Smooth muscle cell of the coronary artery (primary cell): ENCODE results near the gene ARHGAP30. TPM values are rescaled to one million over a fixed set of nuclear protein-coding genes. Genes with fewer than 3 reads are reported as not detected.

Experiments
- total RNA-seq: library from RNA; depleted of rRNA; stranded (reverse); fragments of >200 nt; gene quantifications from 2 replicates; pipeline ENCODE4 v1.2.3, GENCODE V29; 2014; ENCODE audit warnings: low replicate concordance

The ARHGAP30 gene, protein sequence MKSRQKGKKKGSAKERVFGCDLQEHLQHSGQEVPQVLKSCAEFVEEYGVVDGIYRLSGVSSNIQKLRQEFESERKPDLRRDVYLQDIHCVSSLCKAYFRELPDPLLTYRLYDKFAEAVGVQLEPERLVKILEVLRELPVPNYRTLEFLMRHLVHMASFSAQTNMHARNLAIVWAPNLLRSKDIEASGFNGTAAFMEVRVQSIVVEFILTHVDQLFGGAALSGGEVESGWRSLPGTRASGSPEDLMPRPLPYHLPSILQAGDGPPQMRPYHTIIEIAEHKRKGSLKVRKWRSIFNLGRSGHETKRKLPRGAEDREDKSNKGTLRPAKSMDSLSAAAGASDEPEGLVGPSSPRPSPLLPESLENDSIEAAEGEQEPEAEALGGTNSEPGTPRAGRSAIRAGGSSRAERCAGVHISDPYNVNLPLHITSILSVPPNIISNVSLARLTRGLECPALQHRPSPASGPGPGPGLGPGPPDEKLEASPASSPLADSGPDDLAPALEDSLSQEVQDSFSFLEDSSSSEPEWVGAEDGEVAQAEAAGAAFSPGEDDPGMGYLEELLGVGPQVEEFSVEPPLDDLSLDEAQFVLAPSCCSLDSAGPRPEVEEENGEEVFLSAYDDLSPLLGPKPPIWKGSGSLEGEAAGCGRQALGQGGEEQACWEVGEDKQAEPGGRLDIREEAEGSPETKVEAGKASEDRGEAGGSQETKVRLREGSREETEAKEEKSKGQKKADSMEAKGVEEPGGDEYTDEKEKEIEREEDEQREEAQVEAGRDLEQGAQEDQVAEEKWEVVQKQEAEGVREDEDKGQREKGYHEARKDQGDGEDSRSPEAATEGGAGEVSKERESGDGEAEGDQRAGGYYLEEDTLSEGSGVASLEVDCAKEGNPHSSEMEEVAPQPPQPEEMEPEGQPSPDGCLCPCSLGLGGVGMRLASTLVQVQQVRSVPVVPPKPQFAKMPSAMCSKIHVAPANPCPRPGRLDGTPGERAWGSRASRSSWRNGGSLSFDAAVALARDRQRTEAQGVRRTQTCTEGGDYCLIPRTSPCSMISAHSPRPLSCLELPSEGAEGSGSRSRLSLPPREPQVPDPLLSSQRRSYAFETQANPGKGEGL
- total RNA-seq: under 0.01 TPM in 1 of 2 replicates, not detected in the other

DNA sequence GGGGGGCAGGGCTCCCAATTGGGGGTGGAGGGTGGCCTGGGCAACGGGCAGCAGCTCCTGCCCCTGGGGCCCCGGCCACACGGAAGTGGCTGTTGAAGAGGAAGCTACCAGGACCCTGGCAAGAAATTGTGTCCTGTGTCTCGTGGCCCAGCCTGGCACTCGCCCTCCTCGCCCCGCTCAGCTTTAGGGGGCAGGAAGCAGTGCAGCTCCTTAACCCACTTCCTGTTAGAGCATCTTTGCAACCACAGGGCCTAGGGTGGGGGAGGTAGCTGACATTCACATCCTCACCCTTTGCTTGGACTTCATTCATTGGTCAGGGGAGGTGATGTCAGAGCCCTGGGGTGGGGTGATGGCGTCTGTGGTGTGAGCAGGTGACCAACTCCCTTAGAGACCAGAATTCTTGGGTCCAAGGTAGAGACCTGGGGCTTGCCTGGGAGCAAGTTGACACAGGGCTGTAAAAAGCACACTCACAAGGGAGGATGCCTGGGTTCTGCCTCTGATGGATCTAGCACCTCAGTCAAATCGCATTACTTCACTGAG lies at the start of gene ARHGAP30:
TSS of gene ARHGAP30 (minus strand) at position 161 of the 540 bp plus-strand sequence. CDS start 267 bp downstream, outside the sequence.

DNA sequence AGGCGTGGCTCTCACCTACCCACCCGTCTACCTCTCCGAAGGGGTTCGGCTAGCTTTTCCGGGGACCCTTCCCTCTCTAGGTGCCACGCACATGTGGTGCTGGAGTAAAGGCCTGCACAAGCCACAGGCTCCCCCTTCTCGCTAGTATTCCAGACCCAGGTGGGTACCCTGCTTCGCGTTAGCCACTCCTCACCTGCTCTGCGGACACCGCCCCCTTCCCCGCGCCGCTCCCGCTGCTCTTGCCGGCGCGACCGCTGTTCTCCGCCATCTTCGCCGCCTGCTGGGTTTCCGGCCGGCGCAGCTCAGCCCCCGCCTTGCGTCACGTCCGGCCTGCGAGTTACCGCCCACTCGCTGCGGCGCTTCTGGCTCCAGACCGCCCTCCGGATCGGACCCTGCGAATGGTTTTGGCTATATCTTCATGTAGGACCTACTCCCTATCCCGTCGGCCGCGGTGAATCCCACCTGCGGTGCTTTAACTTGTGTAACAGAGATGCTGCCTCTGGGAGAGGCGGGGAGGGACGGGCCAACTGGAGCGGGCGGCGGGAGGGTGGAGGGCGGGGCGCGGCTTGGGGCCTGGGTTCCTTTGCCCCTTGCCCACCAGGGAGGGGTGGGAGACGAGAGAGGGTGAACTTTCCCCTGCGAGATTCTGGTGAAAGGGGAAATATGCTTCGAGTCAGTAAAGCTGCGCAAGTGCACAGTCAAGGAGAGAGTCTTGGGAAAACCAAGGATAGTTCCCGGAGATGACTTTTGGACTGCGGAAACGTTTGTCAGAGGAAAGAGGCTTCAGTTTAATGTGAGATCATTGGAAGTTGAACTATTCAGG lies 48.3 kb upstream of the ARHGAP30 start, which contains the start of the genes NIT1 and PFDN2:
TSS of gene NIT1 (plus strand) at position 347 of the 823 bp plus-strand sequence. CDS start at position 419, 72 bp downstream.
TSS of gene PFDN2 (minus strand) at position 279 of the 823 bp plus-strand sequence. CDS start at position 268, 11 bp downstream.

DNA sequence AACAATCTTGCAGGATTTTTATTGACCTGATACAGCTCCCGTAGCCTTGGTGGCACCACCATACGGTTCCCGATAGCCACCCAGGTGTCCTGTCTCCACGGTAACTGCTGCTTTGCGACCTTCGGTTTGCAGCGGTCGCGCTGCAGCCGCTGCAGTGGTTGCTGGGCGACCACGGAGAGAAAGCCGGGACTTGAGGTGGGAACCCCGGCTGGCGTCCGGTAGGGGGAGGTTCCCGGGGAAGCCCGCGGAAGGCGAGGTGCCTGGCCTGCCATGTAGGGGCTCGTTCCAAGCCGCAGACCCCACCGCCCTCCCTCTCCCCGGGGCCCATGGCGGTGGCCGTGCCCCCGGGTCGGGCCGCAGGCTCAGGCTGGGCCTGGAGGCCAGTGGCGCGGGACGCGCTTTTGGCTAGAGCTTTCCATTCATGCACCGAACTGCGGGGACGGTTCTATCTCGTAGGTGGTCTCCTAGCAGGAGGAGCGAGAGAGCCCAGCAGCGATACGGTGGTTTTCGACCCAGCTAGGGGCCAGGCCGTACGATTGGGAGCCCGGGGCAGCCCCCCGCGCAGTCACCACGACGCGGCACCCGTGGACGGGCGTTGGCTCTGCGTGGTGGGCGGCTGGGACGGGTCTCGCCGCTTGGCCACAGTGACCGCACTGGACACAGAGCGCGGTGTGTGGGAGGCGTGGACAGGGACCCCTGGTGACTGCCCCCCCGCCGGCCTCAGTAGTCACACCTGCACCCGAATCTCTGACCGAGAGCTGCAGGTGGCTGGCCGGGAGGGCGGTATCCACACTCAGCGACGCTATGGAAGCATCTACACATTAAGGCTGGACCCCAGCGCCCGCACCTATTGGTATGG lies 28.7 kb upstream of the ARHGAP30 start, which contains the start of gene KLHDC9:
TSS of gene KLHDC9 (plus strand) at position 152 of the 859 bp plus-strand sequence. CDS start at position 327, 175 bp downstream.

DNA sequence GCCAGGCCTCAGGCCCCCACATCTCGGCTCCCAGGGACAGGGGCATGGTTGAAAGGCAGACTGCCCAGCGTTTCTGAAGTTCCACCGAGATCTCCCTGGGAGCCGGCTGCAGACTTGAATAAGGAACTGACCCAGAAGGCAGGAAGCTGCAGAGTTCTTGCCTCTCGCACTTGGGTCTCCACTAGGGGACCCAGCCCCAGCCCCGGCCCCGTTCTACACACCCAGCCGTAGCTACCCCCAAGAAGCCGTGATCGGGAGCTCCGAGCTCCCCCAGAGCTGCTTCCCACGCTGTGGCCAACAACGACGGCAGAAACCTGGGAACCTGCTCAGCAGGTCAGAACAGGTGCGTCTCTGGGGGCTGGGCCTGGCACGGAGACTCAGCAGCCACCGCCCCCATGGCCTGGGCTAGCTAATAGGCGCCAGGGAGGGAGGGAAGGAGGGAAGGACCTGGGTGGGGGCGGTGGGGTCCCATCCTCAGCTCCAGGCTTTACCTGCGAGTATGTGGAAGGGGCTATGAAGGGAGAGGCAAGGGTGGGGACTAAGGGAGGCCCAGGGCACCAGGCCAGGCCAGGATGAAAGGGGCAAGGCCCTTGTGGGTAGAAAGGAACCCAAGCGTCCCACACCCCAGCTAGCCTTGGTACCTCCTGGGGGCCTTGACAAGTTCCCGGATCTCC lies 19.7 kb upstream of the ARHGAP30 start, which contains the start of gene NECTIN4:
TSS of gene NECTIN4 (minus strand) at position 308 of the 674 bp plus-strand sequence. CDS start at position 46, 262 bp downstream.

DNA sequence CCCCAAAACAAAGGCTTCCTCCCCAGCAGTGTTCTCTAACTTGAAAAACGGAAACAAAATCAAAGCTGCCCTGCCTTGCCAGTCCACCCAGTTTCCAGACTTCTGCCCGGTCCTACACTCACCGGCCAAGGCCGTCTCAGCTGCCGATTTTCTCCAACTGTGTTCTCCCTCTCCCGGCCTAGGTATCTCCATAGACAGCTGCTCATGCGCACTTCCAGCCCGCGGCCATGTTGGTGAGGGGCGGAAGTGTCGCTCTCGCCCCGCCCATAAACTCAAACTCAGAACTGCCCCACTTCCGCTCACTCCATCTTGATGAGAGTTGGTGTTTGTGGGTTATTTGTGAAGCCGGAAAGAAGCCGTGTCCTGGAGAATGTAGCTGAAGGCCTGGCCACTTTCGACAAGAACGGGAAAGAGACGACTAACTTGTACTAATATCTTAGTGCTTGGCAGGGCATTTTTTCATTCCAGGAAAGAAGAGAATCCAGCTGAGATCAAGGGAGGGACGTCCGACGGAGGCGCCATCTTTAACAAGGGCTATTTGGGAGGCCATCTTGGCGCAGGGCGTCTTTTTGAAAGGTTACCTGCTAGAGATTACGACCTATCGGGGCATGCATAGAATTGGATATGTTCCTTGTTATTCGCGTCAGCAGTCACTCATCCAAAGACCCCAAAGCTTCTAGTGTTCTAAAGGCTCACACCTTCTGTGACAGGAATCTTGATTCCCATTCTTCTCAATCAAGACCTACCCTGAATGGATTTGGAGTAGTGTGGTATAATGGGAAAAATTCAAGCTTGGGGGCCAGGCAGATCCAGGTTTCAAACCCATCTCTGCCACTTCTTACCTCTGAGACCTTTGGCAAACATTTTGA lies 23.7 kb downstream of the ARHGAP30 start, which contains the start of gene USF1:
TSS of gene USF1 (minus strand) at position 242 of the 869 bp plus-strand sequence. CDS start 2,702 bp downstream, outside the sequence.

DNA sequence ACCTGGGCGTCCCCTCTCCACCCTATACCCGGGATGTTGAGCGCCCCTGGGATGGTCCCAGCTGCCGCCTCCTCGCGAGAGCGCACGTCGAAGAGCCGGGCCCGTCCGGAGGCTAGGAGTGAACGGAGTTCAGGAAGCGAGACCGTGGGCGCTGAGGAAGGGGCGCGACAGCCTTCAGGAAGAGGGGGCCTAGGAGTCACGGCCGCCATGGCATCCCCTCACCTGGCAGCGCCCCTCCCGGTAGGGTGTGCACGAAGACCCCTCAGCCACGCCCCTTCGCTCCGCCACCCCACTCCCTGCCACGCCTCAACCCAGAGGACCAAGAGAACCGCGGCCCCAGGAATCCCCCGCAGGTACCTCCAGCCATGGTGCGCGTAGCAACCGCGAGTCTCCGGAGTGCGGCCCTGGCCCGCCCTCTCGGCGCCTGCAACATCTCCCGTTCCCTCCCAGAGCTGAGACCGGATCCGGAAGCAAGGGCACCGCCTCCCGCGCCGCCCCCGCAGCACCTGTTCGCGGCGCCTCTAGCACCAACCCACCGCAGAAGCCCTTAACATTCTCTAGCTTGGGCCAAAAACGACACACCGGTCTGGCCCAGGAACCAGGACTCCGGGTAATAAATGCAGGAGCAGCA lies 31.1 kb downstream of the ARHGAP30 start, which contains the start of gene TSTD1:
TSS of gene TSTD1 (minus strand) at position 442 of the 631 bp plus-strand sequence. CDS start at position 367, 75 bp downstream.

DNA sequence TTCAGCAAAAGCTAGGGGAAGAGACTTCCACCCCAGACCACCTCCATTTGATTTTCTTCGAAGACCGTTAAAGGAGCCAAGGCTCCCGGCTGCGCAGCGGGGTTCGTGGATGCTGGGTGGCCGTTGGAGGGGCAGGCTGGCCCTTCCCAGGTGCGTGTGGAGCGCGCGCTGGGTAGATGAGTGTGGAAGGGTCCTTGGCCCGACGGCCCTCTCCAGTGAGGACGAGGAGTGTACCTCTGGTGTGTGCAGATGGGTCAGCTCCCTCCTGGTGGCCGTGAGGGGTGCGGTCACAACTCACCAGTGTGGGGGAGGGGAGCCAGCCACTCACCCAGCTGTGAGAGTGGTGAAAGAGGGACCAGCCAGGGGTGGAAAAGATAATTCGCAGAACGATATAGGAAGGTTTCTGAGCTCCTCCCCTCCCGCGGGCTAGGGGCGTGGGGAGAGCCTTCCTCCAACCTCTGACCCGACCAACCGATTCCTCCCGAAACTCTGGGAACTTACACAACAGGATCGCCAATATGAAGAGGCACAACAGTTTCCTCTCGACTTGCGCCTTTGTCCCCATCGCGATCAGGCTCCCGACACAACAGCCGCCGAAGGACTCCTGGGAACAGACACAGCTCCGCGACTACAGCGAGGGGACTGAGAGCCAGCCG lies 49.1 kb downstream of the ARHGAP30 start, which contains the start of gene F11R:
TSS of gene F11R (minus strand) at position 644 of the 656 bp plus-strand sequence. CDS start at position 565, 79 bp downstream.

Other genes starting within 250 kb of the ARHGAP30 start
- 0.15 TPM in 1 of 2 replicates, not detected in the other for gene CD244, start 207.0 kb downstream of the ARHGAP30 start, total RNA-seq
- 0.30 and 0.35 TPM in 2 replicates for gene ITLN1, start 184.7 kb downstream of the ARHGAP30 start, total RNA-seq
- 0.82 and 1.5 TPM in 2 replicates for gene ITLN2, start 115.1 kb downstream of the ARHGAP30 start, total RNA-seq
- gene F11R, start 48.7 kb downstream of the ARHGAP30 start, total RNA-seq: 20.8 and 24.5 TPM in 2 replicates
- gene TSTD1, start 30.9 kb downstream of the ARHGAP30 start, total RNA-seq: 1.5 and 15.6 TPM in 2 replicates
- gene USF1, start 23.9 kb downstream of the ARHGAP30 start, total RNA-seq: 83.1 and 162 TPM in 2 replicates
- gene NECTIN4, start 19.7 kb upstream of the ARHGAP30 start, total RNA-seq: 0.35 and 2.3 TPM in 2 replicates
- 0.23 and 1.5 TPM in 2 replicates for gene KLHDC9, start 28.5 kb upstream of the ARHGAP30 start, total RNA-seq
- 71.7 and 95.0 TPM in 2 replicates for gene PFDN2, start 48.1 kb upstream of the ARHGAP30 start, total RNA-seq
- 14.2 and 15.7 TPM in 2 replicates for gene NIT1, start 48.2 kb upstream of the ARHGAP30 start, total RNA-seq
- gene DEDD, start 62.8 kb upstream of the ARHGAP30 start, total RNA-seq: 25.9 and 37.3 TPM in 2 replicates
- gene UFC1, start 84.1 kb upstream of the ARHGAP30 start, total RNA-seq: 127 and 180 TPM in 2 replicates
- 4.2 and 4.7 TPM in 2 replicates for gene USP21, start 89.6 kb upstream of the ARHGAP30 start, total RNA-seq
- 8.9 and 11.0 TPM in 2 replicates for gene PPOX, start 96.5 kb upstream of the ARHGAP30 start, total RNA-seq
- 9.4 and 18.3 TPM in 2 replicates for gene B4GALT3, start 107.6 kb upstream of the ARHGAP30 start, total RNA-seq
- 2.1 and 4.9 TPM in 2 replicates for gene ADAMTS4, start 129.2 kb upstream of the ARHGAP30 start, total RNA-seq
- 127 and 177 TPM in 2 replicates for gene NDUFS2, start 132.5 kb upstream of the ARHGAP30 start, total RNA-seq
- gene FCER1G, start 145.4 kb upstream of the ARHGAP30 start, total RNA-seq: 0.23 TPM in 1 of 2 replicates, not detected in the other
- not detected in 2 replicates for gene APOA2, start 153.7 kb upstream of the ARHGAP30 start, total RNA-seq
- 8.7 and 11.7 TPM in 2 replicates for gene TOMM40L, start 156.2 kb upstream of the ARHGAP30 start, total RNA-seq
- gene NR1I3, start 168.3 kb upstream of the ARHGAP30 start, total RNA-seq: not detected in 2 replicates
- gene PCP4L1, start 188.9 kb upstream of the ARHGAP30 start, total RNA-seq: not detected in 2 replicates
- gene MPZ, start 240.1 kb upstream of the ARHGAP30 start, total RNA-seq: 0.53 and 1.1 TPM in 2 replicates
- gene SDHC, start 244.5 kb upstream of the ARHGAP30 start, total RNA-seq: 11.1 and 32.2 TPM in 2 replicates